ENCODE measurements around the gene FCAMR. TPM values are rescaled to one million over a fixed set of nuclear protein-coding genes. Genes with fewer than 3 reads are reported as not detected.

FCAMR gene, protein sequence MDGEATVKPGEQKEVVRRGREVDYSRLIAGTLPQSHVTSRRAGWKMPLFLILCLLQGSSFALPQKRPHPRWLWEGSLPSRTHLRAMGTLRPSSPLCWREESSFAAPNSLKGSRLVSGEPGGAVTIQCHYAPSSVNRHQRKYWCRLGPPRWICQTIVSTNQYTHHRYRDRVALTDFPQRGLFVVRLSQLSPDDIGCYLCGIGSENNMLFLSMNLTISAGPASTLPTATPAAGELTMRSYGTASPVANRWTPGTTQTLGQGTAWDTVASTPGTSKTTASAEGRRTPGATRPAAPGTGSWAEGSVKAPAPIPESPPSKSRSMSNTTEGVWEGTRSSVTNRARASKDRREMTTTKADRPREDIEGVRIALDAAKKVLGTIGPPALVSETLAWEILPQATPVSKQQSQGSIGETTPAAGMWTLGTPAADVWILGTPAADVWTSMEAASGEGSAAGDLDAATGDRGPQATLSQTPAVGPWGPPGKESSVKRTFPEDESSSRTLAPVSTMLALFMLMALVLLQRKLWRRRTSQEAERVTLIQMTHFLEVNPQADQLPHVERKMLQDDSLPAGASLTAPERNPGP
- total RNA-seq: not detected in 2 replicates

DNA sequence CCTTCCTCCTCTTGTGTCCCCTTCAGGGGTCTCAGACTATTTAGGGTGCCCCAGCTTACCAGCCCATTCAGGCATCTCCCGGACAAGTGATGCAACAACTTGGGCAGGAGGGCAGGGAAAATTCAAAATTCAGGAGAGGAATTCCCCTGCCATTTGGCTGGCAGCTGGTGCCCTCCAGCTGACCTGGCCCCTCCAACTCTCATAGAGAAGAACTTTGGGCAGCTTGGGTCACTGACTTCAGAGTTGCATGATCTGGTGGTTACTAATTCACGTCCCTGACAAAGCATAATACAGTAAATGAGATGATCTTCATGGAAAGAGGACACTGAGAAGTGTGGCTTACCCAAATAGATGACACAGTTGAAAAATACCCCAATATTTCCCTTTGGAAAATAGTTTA is at the start of gene FCAMR:
Gene FCAMR, minus strand, starts transcription at position 15 of the 400 bp plus-strand sequence. CDS start 335 bp downstream, outside the sequence.
- TF ChIP-seq, protein P1, sequence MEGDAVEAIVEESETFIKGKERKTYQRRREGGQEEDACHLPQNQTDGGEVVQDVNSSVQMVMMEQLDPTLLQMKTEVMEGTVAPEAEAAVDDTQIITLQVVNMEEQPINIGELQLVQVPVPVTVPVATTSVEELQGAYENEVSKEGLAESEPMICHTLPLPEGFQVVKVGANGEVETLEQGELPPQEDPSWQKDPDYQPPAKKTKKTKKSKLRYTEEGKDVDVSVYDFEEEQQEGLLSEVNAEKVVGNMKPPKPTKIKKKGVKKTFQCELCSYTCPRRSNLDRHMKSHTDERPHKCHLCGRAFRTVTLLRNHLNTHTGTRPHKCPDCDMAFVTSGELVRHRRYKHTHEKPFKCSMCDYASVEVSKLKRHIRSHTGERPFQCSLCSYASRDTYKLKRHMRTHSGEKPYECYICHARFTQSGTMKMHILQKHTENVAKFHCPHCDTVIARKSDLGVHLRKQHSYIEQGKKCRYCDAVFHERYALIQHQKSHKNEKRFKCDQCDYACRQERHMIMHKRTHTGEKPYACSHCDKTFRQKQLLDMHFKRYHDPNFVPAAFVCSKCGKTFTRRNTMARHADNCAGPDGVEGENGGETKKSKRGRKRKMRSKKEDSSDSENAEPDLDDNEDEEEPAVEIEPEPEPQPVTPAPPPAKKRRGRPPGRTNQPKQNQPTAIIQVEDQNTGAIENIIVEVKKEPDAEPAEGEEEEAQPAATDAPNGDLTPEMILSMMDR (IDR thresholded peaks at IDR 0.05; ENCODE audit: insufficient read depth, low read length, poor library complexity, severe bottlenecking): no peak
- DNase-seq (ENCODE audit: low read depth): no peak
- no peaks in the 10 kb centered on the region for H3K27me3 ChIP-seq (ENCODE audit: control insufficient read depth, insufficient read depth, low read length)

DNA sequence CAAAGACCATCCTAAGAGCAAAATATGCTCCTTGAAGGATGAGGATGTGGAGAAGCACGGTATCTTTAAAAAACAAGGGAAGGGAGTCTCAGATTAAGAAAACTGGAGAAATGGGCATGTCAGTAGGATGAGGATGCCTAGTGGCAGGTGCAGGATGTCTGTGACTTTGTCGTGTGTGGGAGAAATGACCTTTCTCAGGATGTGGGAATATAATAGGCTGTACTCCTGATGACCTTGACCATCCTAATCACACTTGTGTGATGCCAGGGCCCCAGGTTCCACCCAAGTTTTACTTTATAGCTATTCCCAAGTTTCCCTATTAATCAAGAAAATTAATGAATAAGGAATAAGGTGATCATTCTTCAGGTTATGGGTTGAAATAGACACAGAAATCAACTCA is 49.4 kb upstream of the FCAMR start:
- no peak for DNase-seq (ENCODE audit: low read depth)
- TF ChIP-seq, protein P1 (IDR thresholded peaks at IDR 0.05; ENCODE audit: insufficient read depth, low read length, poor library complexity, severe bottlenecking): no peak
- Histone ChIP-seq H3K4me3 (ENCODE audit: low read depth, low read length) (no peak overlapping the region), H3K27me3 (ENCODE audit: control insufficient read depth, insufficient read depth, low read length) (no peaks in the 10 kb centered on the region), H3K36me3 (ENCODE audit: control insufficient read depth, insufficient read depth, low read length) (no peaks in the 10 kb centered on the region)

More for the DNA sequence above, at the start of gene FCAMR:
- H3K4me3 ChIP-seq (ENCODE audit: low read depth, low read length): no peak within 1 kb of the TSS
- no peaks in the 10 kb centered on the region for H3K36me3 ChIP-seq (ENCODE audit: control insufficient read depth, insufficient read depth, low read length)

DNA sequence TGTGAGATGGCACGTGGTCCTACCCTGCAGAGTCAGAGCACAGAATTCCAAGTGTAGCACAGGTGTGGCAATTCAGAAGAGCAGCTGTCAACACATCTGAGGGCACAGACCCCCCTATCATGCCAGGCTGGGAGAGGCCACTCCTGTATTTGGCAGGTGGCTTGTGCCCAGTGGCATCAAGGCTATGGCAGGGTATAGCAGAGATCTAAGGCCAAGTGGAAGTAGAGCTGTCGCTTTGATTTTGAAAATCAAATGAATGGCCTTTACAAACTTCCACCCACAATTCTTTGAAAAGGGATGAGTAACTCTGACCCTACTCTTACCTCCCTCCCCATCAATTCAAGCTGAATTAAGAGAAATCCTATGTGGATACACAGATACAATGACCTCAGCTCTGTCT is 48.9 kb upstream of the FCAMR start:
- Histone ChIP-seq H3K4me3 (ENCODE audit: low read depth, low read length) (no peak overlapping the region), H3K36me3 (ENCODE audit: control insufficient read depth, insufficient read depth, low read length) (no peaks in the 10 kb centered on the region), H3K27me3 (ENCODE audit: control insufficient read depth, insufficient read depth, low read length) (no peaks in the 10 kb centered on the region)
- no peak for DNase-seq (ENCODE audit: low read depth)
- TF ChIP-seq, protein P1 (IDR thresholded peaks at IDR 0.05; ENCODE audit: insufficient read depth, low read length, poor library complexity, severe bottlenecking): no peak

DNA sequence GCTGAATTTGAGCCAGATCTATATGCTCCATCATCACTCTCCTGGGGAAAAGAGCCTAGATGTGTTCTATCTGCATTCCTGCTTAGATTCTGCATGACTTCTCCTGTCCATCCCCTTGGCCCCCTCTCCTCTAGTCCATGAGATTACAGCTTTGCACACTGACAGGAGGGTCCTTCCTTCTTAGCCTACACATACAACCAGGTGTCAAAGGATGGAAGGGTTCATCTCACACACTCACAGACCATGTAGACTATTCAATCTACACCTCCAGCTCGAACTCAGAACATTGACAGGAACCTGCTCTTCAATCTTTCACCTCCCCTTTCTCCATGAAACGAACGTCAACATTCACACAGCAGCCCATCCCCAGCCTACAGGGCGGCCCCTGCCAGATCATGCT is 48.4 kb upstream of the FCAMR start:
- TF ChIP-seq, protein P1 (IDR thresholded peaks at IDR 0.05; ENCODE audit: insufficient read depth, low read length, poor library complexity, severe bottlenecking): no peak
- no peak overlapping the region for H3K4me3 ChIP-seq (ENCODE audit: low read depth, low read length)
- DNase-seq (ENCODE audit: low read depth): no peak
- H3K27me3 ChIP-seq (ENCODE audit: control insufficient read depth, insufficient read depth, low read length): no peaks in the 10 kb centered on the region
- no peaks in the 10 kb centered on the region for H3K36me3 ChIP-seq (ENCODE audit: control insufficient read depth, insufficient read depth, low read length)

DNA sequence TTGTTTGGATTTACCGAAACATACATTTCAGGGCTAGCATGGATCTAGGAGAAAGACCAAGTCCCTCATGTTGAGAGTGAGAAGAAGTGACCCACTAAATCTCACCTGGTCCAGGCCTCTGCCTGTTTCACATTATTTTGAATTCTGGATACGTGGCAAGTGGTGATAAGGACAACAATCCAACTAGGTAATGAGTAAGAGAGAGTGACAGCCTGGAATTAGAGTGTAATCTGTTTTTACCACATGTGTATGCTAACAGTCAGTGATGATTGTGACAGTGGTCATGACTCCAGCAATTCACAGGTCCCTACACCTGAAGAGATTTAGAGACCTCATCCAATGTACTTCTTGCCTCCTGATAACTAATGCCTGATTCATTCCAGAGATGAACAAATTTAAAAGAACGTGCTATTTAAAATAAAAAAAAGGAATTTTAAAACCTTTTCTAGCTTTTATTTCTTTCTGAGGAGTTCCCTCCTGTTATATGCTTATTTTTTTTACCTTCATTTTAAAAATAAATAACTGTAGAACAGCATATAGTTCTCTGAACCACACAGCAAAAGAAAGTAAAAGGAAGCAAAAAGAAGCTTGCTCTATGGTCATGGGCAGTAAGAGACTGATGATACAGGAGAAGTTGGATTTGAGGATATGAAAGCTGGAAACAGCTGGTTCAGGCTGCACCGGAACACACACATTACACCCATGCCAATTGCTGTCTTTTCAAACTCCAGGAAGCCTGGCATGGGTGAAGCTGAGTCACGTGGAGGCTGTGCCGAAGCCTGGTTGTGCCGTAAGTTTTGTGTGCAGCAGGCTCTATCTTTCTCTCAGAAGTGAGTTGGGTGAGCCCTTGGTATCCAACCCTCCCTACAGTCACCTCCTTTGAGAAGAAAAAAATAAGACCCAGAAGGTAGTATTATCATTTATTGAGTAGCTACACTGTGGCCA is 47.6 kb upstream of the FCAMR start:
- H3K36me3 ChIP-seq (ENCODE audit: control insufficient read depth, insufficient read depth, low read length): no peaks in the 10 kb centered on the region
- DNase-seq (ENCODE audit: low read depth): no peak
- no peaks in the 10 kb centered on the region for H3K27me3 ChIP-seq (ENCODE audit: control insufficient read depth, insufficient read depth, low read length)
- no peak overlapping the region for H3K4me3 ChIP-seq (ENCODE audit: low read depth, low read length)
- TF ChIP-seq, protein P1 (IDR thresholded peaks at IDR 0.05; ENCODE audit: insufficient read depth, low read length, poor library complexity, severe bottlenecking): no peak

All from kidney epithelial cell (primary cell).